ENCODE measurements around the gene SEPTIN10.
"Not testable (repeated sequence)": the region's sequence is repeated elsewhere in the genome, so short reads cannot be mapped to it uniquely, and the experiment has no call there.

Gene SEPTIN10

GRCh38 chr2:109555346-109555900 is 58.3 kb downstream of the SEPTIN10 start:
- no peak overlapping the region for H3K9ac ChIP-seq (ENCODE audit: low read depth, low read length)
- H3K4me3 ChIP-seq (ENCODE audit: low read depth, low read length) = no peak overlapping the region
- H3K27me3 ChIP-seq (ENCODE audit: control insufficient read depth, insufficient read depth, low read length) = no peaks in the 10 kb centered on the region
- no peaks in the 10 kb centered on the region for H3K36me3 ChIP-seq (ENCODE audit: control insufficient read depth, insufficient read depth, low read length)
- no peaks in the 10 kb centered on the region for H3K9me3 ChIP-seq (ENCODE audit: control insufficient read depth, insufficient read depth, low read length)
- no peaks in the 10 kb centered on the region for H3K4me1 ChIP-seq (ENCODE audit: control insufficient read depth, insufficient read depth, low read length)

GRCh38 chr2:109554758-109555157 is 59.0 kb downstream of the SEPTIN10 start:
- no peaks in the 10 kb centered on the region for H3K27me3 ChIP-seq (ENCODE audit: control insufficient read depth, insufficient read depth, low read length)
- H3K36me3 ChIP-seq (ENCODE audit: control insufficient read depth, insufficient read depth, low read length) = no peaks in the 10 kb centered on the region
- no peaks in the 10 kb centered on the region for H3K9me3 ChIP-seq (ENCODE audit: control insufficient read depth, insufficient read depth, low read length)
- no peak overlapping the region for H3K9ac ChIP-seq (ENCODE audit: low read depth, low read length)
- H3K4me3 ChIP-seq (ENCODE audit: low read depth, low read length) = no peak overlapping the region
- H3K4me1 ChIP-seq (ENCODE audit: control insufficient read depth, insufficient read depth, low read length) = no peaks in the 10 kb centered on the region

DNA sequence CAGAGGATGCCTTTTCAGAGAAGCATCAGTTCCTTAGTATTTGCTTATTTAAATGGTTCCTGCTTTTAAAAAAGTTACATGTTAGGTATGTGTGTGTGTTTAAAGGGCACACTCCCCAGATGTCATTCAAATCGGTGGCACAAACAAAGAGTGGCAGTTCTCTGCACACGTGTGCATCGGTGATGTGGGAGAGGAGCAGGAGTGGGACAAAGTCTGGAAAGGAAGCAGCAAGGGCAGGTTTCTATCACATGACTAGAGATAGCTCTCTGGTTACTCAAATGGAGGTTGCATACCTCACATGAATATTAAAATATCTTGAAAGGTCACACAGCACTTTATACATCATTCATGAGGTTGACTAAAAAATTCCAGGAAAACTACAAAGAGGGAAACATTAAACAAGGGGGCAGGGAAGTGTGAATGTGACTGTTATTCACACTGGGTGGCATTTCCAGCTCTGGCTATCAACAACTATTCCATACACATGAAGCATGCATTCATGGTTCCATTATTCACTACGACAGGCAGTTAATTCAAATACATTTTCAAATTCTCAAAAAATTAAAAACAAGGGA is 64.7 kb downstream of the SEPTIN10 start:
- Histone ChIP-seq H3K9ac (ENCODE audit: low read depth, low read length) (no peak overlapping the region), H3K9me3 (ENCODE audit: control insufficient read depth, insufficient read depth, low read length) (no peaks in the 10 kb centered on the region), H3K4me1 (ENCODE audit: control insufficient read depth, insufficient read depth, low read length) (no peaks in the 10 kb centered on the region), H3K27me3 (ENCODE audit: control insufficient read depth, insufficient read depth, low read length) (no peaks in the 10 kb centered on the region), H3K4me3 (ENCODE audit: low read depth, low read length) (no peak overlapping the region), H3K36me3 (ENCODE audit: control insufficient read depth, insufficient read depth, low read length) (peaks cover 2% of the 10 kb centered on the region)

DNA sequence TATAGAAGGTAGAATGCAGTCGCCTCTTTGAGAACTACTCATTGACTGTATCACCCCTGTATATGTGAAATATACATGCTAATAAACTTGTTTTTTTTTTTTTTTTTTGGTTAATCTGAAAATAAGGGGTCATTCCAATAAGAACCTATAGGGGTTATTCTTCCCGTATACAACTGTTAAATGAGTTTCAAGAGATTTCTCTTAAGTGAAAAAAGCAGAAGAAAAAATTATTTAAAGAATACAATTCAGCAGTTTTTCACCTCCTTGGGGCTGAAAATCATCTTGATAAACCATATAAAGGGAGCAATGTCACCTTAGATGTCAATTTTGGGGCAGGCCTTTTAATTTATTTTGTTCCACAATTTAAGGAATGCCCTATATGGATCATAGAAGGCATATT is 66.5 kb downstream of the SEPTIN10 start:
- no peak overlapping the region for H3K4me3 ChIP-seq (ENCODE audit: low read depth, low read length)
- no peak overlapping the region for H3K9ac ChIP-seq (ENCODE audit: low read depth, low read length)
- H3K27me3 ChIP-seq (ENCODE audit: control insufficient read depth, insufficient read depth, low read length) = no peaks in the 10 kb centered on the region
- no peaks in the 10 kb centered on the region for H3K9me3 ChIP-seq (ENCODE audit: control insufficient read depth, insufficient read depth, low read length)
- H3K36me3 ChIP-seq (ENCODE audit: control insufficient read depth, insufficient read depth, low read length) = peaks cover 2% of the 10 kb centered on the region
- H3K4me1 ChIP-seq (ENCODE audit: control insufficient read depth, insufficient read depth, low read length) = no peaks in the 10 kb centered on the region

GRCh38 chr2:109545828-109546713 is 67.7 kb downstream of the SEPTIN10 start:
- H3K36me3 ChIP-seq (ENCODE audit: control insufficient read depth, insufficient read depth, low read length) = peaks cover 2% of the 10 kb centered on the region
- no peaks in the 10 kb centered on the region for H3K4me1 ChIP-seq (ENCODE audit: control insufficient read depth, insufficient read depth, low read length)
- no peaks in the 10 kb centered on the region for H3K9me3 ChIP-seq (ENCODE audit: control insufficient read depth, insufficient read depth, low read length)
- no peak overlapping the region for H3K9ac ChIP-seq (ENCODE audit: low read depth, low read length)
- no peaks in the 10 kb centered on the region for H3K27me3 ChIP-seq (ENCODE audit: control insufficient read depth, insufficient read depth, low read length)
- H3K4me3 ChIP-seq (ENCODE audit: low read depth, low read length) = no peak overlapping the region

- Histone ChIP-seq H3K4me1 (ENCODE audit: control insufficient read depth, insufficient read depth, low read length) (no peaks in the 10 kb centered on the region), H3K9ac (ENCODE audit: low read depth, low read length) (no peak overlapping the region), H3K36me3 (ENCODE audit: control insufficient read depth, insufficient read depth, low read length) (peaks cover 2% of the 10 kb centered on the region), H3K9me3 (ENCODE audit: control insufficient read depth, insufficient read depth, low read length) (no peaks in the 10 kb centered on the region), H3K27me3 (ENCODE audit: control insufficient read depth, insufficient read depth, low read length) (no peaks in the 10 kb centered on the region), H3K4me3 (ENCODE audit: low read depth, low read length) (no peak overlapping the region)
Measured at GRCh38 chr2:109542384-109542783, 71.4 kb downstream of the SEPTIN10 start.

DNA sequence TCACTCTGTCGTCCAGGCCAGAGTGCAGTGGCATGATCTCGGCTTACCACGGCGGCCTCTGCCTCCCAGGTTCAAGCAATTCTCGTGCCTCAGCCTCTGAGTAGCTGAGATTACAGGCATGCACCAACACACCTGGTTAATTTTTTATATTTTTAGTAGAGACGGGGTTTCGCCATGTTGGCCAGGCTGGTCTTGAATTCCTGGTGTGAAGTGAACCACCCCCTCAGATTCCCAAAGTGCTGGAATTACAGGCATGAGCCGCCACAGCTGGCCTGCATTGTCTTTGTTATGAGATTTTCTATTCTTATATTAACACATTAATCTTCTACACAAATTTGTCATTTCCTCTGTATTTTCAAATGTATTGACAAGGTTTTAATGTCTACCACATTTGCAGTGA is 75.2 kb downstream of the SEPTIN10 start:
- Histone ChIP-seq H3K4me1 (ENCODE audit: control insufficient read depth, insufficient read depth, low read length) (no peaks in the 10 kb centered on the region), H3K36me3 (ENCODE audit: control insufficient read depth, insufficient read depth, low read length) (no peaks in the 10 kb centered on the region), H3K9ac (ENCODE audit: low read depth, low read length) (no peak overlapping the region), H3K4me3 (ENCODE audit: low read depth, low read length) (no peak overlapping the region), H3K9me3 (ENCODE audit: control insufficient read depth, insufficient read depth, low read length) (no peaks in the 10 kb centered on the region), H3K27me3 (ENCODE audit: control insufficient read depth, insufficient read depth, low read length) (no peaks in the 10 kb centered on the region)

- no peaks in the 10 kb centered on the region for H3K27me3 ChIP-seq (ENCODE audit: control insufficient read depth, insufficient read depth, low read length)
- H3K4me3 ChIP-seq (ENCODE audit: low read depth, low read length) = no peak overlapping the region
- H3K4me1 ChIP-seq (ENCODE audit: control insufficient read depth, insufficient read depth, low read length) = no peaks in the 10 kb centered on the region
- no peaks in the 10 kb centered on the region for H3K36me3 ChIP-seq (ENCODE audit: control insufficient read depth, insufficient read depth, low read length)
- H3K9me3 ChIP-seq (ENCODE audit: control insufficient read depth, insufficient read depth, low read length) = no peaks in the 10 kb centered on the region
- no peak overlapping the region for H3K9ac ChIP-seq (ENCODE audit: low read depth, low read length)
Measured at GRCh38 chr2:109537565-109538222, 76.1 kb downstream of the SEPTIN10 start.

GRCh38 chr2:109536556-109536955 is 77.2 kb downstream of the SEPTIN10 start:
- H3K4me1 ChIP-seq (ENCODE audit: control insufficient read depth, insufficient read depth, low read length); H3K27me3 ChIP-seq (ENCODE audit: control insufficient read depth, insufficient read depth, low read length); H3K9ac ChIP-seq (ENCODE audit: low read depth, low read length); H3K4me3 ChIP-seq (ENCODE audit: low read depth, low read length); H3K36me3 ChIP-seq (ENCODE audit: control insufficient read depth, insufficient read depth, low read length); H3K9me3 ChIP-seq (ENCODE audit: control insufficient read depth, insufficient read depth, low read length): not testable (repeated sequence)

- Histone ChIP-seq H3K9me3 (ENCODE audit: control insufficient read depth, insufficient read depth, low read length) (no peaks in the 10 kb centered on the region), H3K27me3 (ENCODE audit: control insufficient read depth, insufficient read depth, low read length) (no peaks in the 10 kb centered on the region), H3K4me3 (ENCODE audit: low read depth, low read length) (no peak overlapping the region), H3K36me3 (ENCODE audit: control insufficient read depth, insufficient read depth, low read length) (no peaks in the 10 kb centered on the region), H3K9ac (ENCODE audit: low read depth, low read length) (no peak overlapping the region), H3K4me1 (ENCODE audit: control insufficient read depth, insufficient read depth, low read length) (no peaks in the 10 kb centered on the region)
Measured at GRCh38 chr2:109535217-109535946, 78.4 kb downstream of the SEPTIN10 start.

- Histone ChIP-seq H3K27me3 (ENCODE audit: control insufficient read depth, insufficient read depth, low read length) (no peaks in the 10 kb centered on the region), H3K4me1 (ENCODE audit: control insufficient read depth, insufficient read depth, low read length) (no peaks in the 10 kb centered on the region), H3K4me3 (ENCODE audit: low read depth, low read length) (no peak overlapping the region), H3K9me3 (ENCODE audit: control insufficient read depth, insufficient read depth, low read length) (no peaks in the 10 kb centered on the region), H3K9ac (ENCODE audit: low read depth, low read length) (no peak overlapping the region), H3K36me3 (ENCODE audit: control insufficient read depth, insufficient read depth, low read length) (no peaks in the 10 kb centered on the region)
Measured at GRCh38 chr2:109533823-109534222, 79.9 kb downstream of the SEPTIN10 start.

Measured in iPS-15b (cell line).